NCI-H146 treated with DMSO at 0.1 percent for 48 hours (cell line): ENCODE results near the gene LRPAP1.

Source experiments
- DNase-seq: peaks from one replicate; lab custom pipeline; 2025; ENCODE audit not compliant: unreplicated experiment; lab: John Stamatoyannopoulos, UW

LRPAP1 gene

DNA sequence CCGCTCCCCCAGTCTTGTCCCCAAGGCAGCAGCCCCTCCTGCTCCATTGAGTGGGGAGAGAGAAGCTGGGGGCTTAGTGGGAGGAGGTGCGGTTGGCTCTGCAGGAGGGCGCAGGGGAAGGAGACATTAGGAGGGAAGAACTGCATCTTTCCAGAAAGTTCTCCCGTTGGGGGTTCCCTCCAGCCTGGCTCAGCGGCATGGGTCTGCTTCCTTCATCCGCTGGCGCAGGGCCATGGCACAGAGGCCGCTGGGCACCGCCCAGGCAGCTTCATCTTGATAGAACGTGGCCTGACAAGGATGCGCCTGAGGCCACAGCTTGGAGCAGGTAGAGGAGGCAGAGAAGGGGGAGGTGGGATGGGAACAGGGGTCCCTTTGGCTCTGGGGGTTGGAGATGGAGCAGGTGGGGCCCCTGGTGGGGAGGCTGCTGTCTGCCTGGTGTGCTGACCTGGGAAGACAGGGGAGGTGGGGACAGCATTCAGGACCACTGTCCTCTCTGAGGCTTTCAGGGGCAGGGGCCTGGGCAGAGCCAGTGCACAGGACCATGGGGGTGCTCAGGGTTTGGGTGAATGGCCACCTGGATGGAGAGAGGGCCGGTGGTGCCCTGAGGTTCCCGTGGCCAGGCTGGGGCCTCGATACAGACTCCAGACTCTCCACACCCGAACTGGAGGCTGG is 57.0 kb downstream of the LRPAP1 start:
- no peak for DNase-seq

DNA sequence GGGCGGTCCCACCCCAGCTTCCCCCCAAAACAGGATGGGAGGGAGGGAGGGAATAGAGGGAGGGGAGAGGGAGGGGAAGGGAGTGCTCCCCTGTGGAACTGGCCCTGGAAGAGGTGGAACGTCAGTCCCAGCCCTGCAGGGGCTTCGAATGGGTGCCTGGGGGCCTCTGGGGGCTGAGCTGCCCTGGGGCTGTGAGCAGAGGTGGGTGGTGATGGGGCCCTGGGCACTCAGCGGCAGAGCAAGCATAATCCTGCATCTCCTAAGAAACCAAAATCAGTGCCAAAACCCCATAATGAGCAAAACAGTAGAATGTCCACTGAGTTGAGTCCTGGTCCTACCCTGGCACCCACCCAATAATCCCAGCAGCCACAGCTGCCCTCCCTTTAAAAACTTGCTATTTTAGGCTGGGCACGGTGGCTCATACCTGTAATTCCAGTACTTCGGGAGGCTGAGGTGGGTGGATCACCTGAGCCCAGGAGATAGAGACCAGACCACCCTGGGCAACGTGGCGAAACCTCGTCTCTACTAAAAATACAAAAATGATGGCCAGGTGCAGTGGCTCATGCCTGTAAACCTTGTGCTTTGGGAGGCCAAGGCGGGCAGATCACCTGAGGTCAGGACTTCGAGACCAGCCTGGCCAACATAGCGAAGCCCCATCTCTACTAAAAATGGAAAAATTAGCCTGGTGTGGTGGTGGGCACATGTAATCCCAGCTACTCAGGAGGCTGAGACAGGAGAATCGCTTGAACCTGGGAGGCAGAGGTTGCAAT is 58.0 kb downstream of the LRPAP1 start:
- no peak for DNase-seq

DNA sequence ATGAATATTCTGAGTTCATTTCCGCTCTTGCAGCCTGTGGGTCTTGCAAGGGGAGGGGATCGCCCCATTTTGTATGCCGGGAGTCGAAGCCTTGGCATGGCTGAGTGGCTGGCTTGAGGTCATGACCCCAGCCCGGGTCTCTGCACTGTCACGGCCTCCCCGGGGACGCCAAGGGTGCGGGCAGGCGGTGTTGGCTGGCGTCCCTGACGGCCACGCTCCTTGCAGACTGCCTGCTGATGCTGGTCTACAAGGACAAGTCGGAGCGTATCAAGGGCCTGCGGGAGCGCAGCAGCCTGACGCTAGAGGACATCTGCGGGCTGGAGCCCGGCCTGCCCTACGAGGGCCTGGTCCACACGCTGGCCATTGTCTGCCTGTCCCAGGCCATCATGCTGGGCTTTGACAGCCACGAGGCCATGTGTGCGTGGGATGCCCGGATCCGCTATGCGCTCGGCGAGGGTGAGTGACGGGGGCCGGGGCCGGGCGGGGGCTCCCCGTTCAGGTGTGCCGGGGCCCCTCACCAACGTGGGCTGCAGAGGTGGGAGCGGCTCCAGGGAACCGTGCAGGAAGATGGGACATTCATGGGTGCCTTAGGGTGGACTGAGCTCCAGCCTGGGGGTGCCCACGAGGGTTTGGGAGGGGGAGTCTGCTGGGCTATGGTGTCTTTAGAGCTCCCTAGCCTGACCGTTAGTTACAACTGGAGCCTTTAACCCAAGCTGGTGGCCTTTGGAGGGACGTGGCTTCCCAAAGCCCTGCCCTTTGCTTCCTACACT is 58.9 kb downstream of the LRPAP1 start:
- DNase-seq, result no peak

DNA sequence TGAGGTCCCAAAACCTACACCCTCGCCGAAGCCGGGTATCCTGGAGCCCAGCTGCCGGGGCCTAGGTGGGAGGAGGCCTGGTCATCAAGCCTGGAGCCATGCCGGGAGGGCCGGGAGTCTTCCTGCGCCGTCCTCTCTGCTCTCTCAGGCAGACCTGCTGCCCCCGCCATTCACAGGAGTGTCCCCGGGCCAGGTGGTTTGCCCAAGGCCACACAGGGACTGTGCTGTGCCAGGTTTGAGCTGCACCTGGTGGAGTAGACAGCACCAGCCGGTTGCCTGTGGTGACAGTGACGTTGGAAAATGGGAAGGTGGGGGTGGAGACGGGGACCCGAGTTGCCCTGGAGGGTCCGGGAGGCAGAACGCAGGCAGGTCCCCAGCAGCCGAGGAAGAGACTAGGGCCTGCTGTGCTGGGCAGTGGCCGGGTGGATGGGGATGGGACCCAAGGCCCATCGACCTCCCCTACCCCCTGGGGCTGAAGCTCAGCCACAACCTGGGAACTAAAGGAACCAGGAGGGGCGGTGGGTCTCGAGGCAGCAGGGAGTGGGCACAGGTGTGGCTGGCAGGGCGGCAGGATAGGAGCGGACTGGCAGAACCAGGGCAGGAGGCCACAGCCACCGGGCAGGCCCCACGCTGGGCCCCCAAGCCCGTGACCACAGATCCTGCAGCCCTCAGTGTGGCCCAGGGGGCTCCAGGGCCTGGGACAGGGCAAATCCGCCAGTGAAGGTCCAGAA is 59.6 kb downstream of the LRPAP1 start:
- DNase-seq, result peak; percentile 59

DNA sequence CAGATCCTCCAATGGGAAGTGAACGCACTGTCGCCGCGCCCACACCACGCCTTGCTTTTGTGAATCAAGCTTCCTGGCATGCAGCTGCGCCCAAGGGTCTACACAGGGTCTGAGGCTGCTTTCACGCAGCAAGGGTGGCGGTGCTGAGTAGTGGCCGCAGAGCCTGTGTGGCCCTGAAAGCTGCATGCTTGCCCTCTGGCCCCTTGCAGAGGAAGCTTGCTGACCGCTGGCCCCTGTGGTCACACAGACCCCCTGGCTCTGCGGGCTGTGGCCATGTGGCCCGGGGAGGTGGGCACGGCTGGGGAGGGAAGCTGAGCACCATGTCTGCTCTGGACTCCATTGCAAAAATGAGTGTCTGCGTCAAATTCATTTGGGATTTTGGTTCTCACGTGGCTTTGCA is 60.3 kb downstream of the LRPAP1 start:
- no peak for DNase-seq

DNA sequence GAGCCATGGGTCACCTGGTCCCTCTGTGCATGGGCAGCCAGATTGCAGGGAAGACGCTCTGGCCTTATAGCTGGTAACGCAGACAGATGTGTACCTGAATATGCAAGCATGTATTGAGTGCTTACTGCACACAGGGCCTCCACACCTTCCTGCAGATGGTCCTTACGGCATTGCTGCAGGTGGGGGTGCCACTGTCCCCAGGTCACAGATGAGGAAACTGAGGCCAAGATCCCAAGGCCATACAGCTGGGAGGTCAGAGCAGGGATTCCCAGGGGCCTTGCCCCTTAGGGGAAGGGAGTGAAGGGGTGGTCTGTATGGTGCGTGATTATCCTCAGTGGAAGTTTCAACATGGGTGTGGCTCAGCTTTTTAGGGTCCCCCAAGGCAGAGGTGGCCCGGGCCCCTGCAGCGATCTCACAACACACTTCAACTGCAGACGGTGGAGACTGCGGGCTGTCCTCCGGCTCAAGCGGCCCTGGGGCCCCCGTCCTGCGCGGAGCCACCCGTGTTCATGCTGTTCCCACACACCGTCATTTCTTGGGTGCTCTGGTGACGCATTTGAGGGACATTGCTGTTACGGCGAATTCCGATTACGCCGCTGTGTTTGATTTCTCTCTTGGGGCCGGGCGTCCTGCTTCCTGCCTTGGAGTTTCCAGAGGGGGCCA is 61.0 kb downstream of the LRPAP1 start:
- no peak for DNase-seq

DNA sequence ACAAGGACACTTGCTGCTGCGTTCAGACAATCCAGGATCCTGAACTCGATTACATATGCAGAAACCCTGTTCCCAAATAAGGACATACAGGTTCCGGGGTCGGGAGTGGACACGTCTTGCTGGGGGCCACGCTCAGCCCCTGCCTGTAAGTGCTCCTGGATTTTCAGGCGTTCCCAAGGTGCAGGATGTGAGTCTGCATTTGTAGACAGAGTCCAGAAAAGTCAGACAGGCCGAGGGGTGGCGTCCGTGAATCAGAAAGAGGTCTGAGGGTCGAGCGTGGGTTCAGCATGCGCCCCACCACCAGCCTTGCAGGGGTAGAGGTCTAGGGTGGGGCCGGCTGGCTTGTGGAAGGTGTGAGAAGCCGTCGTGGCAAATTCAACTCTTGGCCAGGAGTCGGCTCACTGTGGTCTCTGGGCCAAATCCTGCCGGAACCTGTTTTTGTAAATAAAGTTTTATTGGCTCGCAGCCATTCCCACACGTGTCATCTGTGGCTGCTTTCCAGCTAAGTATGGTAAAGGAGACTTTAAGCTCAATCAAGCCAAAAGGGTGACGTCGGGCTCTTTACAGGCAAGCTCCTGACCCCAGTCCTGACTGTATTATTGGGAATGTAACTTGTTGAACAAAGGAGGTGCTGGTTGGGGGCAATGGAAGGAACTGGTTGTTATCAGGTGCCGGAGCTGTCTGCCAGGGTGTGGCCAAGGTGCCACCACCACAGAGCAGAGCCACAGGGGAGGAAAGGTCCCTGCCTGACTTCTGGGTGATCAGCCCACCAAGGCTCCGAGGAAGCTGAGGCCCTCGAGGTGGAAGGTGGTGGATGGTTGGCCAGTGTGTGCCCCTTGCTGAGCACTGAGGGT is 61.8 kb downstream of the LRPAP1 start:
- no peak for DNase-seq

DNA sequence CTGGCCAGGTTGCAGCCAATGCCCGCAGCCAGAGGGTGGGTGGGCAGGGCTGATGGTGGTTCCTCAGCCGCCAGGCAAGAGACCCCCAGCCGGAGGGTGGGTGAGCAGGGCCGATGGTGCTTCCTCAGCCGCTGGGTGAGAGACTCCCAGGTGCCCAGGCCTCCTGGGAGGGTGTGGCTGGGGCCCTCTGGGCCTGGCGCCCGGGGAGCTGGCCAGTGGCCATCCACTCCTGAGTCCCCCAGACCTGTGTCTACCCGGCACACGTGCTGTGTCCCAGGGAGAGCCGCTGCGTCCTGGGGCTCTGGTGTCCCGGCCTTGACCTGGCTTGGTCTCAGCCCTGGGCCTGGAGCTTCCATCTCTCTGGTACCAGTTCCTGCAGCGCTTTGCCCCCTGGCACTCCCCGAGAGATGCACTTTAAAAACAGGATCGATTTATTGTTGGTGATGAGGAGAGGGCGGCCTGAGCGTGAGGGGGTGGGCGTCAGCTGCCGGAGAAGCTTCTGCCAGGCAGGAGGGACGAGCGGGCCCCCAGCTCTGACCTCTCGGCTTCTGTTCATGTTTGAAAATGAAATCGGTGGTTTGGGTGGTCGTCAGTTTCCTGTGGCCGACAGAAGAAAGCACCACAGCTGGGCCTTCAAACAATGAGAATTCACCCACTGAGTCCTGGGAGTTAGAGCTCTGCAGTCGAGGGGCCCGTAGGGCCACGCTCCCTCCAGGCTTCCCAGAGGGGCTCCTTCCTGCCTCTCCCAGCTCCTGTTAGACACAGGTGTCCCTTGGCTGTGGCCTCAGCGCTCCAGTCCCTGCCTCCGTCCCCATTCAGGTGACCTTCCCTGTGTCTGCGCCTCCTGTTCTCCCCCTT is 62.6 kb downstream of the LRPAP1 start:
- DNase-seq, result no peak

DNA sequence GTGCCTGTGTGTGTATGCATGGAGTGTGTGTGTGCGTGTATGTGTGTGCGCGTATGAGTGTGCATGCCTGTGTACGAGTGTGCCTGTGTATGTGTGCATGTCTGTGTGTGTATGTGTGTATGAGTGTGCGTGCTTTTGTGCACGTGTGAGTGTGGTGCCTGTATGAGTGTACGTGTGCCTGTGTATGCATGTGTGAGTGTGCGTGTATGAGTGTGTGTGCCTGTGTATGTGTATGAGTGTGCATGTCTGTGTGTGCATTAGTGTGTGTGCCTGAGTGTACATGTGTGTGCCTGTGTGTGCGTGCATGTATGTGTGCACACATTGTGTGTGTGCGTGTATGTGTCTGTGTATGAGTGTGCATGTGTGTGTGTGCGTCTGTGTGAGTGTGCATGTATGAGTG is 63.4 kb downstream of the LRPAP1 start:
- no peak for DNase-seq

DNA sequence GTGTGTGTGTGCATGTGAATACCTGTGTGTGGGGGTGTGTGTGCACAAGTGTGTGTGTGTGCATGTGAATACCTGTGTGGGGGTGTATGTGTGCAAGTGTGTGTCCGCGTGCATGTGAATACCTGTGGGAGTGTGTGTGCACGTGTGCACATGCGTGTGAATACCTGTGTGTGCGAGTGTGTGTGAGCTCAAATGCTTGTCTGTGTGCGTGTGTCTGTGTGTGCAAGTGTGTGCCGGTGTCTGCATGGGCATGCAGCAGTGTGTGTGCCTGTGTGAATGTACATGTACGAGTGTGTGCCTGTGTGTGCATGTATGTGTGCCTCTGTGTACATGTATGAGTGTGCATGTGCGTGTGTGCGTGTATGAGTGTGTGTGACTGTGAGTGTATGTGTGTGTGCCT is 64.1 kb downstream of the LRPAP1 start:
- DNase-seq, result no peak

DNA sequence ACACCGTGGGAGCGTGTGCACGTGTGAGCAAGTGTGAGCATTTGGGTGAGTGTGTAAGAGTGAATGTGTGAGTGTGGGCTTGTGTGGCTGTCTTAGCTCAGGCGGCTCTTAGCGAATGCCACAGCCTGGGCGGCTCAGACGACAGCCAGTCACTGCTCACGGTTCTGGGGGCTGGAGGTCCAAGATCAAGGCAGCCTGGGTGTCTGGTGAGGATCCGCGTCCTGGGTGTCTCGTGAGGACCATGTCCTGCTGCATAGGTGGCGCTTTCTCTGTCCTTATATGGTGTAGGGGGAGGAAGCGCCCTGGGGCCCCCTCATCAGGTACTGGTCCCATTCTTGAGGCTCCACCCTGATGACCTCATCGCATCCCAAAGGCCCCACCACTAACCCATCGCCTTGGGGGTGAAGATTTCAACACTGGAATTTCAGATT is 64.6 kb downstream of the LRPAP1 start:
- DNase-seq, result no peak

DNA sequence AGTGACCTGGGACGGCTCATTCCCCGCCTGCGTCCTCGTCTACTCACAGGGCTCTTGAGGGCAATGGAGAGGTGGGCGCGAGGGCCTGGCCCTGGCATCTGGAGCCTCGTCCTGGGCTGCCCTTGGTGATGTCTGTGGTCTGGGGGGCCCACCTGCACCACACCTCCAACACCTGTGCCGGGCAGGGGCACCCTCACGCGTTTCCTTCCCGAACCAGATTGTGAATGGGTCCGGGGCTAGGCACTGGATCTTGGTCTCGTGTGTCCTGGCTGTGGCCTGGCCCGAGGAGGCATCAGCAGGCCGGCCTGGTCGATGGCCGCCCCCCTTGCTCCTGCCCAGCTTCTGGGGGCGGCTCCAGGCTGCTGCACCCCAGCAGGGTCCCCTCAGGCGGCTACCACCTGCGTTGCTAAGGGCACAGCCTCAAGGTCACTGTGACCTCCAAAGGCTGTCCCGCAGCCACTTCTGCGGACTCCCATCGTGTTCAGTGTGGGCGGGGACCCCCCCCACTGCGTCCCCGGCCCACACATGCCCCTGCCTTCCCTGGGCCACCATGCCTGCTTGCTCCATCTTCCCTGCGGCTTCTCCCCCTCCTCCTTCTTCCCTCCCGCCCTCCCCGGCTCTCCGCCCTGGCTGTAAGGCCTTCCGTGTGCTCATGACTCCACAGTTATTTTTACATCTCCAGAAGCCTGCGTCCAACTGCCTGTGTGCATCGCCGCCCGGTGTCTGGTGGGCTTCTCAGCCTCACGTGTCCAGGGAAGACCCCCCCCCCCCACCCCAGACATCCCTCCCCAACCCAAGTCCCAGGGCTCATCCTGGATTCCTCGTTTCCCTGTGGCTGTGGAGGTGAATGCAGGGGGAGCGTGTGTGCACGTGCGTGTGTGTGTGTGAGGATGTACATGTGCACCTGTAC is 65.3 kb downstream of the LRPAP1 start:
- no peak for DNase-seq

DNA sequence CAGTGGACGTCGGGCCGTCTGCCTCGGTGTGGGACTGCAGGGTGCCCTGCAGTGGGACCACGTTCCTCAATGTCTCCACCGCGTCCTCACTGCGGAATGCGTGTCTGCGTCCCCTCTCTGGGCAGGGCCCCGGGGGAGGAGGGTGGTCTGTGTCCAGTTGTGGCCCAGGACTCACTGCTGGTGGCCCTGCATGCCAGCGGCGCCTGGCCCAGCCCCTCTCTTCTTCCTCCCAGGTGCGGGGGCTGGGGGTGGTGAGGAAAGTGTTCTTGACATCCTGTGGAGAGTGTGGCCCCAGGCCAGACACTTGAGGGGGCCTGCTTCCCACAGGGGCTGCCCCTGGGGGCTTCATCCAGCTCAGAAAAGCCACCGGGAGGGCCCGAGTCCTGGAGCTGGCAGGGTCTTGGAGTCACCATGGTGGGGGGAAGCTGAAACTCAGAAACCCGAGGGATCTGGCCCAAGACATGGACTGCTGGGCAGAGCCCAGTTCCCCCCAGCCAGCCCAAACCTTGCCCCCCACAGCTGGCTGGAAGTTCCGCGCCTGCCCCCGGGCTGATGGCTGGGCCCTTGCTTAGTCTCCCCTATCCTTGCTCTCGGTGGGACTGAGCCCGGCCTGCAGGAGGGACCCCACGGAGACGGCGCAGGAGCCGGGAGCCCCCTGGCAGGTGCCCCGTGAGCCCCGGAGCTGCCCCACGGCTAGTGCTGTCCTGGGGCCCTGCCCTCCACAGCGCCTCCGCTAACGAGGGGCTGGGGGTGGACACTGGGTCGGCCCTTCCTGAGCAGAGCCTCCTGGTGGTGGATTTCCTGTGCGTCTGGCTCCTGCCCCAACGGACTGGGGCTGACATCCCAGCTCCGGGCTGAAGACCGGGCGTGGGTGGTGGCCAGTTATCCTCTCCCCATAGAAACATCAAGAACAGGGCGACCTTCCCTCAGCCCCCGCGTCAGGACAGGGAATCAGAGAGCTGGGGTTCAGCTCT is 66.2 kb downstream of the LRPAP1 start:
- no peak for DNase-seq

DNA sequence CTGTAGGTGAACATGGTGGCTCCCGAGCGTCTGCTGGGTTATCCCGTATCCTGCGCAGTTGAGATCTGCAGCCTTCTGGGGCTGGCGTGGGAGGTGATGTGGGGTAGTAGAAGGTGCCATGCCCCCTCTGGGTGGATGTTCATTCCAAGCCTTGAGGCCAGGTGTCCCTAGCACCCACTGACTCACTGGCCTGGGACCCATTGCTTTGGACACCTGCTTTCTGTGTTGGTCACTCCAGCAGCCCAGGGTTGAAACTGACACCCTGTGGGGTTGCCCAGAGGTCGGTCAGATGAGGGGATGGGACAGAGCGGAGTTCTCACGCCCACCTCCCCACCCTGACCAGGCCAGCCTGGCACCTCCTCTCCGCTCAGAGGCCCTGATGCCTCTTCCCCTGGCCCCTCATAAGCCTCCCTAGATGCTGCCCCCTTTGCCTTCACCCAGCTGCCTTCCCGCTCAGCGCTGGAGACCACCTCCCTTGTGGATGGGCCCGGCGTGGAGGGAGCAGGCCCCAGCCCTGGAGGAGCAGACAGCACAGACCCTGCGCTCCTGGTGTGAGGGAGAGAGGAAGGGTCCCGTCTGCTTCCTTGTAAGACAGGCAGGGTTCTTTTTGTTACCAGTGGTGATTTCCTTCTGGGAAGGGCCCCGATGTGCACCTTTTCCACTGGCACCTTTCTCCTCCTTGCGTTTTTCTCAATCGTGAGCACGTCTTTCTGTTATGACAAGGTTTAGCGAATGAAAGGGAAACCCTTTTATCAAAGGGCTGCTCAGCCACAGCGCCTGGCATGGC is 67.1 kb downstream of the LRPAP1 start:
- DNase-seq, result no peak

DNA sequence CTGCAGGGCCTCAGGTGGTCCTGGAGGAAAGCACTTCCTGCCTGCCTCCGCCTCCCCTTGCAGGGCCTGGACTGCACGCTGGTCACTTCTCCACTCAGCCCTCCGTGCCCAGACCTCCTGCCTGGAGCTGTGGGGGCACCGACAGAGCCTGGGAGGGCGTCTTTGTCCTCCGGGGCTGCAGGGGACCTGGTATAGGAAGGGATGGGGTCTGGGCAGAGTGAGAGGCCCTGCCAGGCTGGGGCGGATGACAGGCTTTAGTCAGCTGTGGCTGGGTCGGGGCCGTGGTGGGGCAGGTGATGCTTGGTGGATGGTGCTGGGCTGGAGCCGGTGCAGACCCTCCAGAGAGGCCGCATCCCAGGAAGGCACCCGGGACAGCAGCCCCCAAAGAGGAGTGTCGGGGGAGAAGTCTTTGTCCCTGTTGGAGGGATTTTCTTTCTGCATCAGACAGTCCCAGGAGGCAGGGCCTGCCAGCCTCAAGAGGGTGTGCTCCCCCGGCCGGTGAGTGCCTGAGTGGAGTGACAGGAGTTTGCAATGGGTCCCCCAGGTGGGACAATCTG is 67.8 kb downstream of the LRPAP1 start:
- no peak for DNase-seq
